Measurements from ENCODE around the gene FAM163B.

DNA sequence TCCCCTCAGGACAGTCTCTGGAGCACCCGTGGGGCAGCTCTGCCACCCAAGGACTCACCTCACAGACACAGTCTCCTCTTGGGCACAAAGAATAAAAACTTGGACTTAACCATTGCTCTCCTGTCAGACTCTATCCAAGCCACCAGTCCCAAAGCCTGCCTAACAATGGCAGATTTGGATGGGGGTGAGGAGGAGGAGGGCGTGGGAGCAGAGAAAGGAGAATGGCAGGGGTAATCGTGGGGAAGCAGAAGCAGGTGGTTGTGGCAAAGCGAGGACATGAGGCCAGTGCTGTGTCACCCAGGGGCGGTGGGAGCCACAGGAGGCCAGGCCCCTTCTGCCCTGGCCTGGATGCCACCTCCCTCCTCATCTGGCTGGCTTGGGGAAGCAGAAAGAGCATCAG, 5.5 kb upstream of the FAM163B start:
- TF ChIP-seq, protein P1, sequence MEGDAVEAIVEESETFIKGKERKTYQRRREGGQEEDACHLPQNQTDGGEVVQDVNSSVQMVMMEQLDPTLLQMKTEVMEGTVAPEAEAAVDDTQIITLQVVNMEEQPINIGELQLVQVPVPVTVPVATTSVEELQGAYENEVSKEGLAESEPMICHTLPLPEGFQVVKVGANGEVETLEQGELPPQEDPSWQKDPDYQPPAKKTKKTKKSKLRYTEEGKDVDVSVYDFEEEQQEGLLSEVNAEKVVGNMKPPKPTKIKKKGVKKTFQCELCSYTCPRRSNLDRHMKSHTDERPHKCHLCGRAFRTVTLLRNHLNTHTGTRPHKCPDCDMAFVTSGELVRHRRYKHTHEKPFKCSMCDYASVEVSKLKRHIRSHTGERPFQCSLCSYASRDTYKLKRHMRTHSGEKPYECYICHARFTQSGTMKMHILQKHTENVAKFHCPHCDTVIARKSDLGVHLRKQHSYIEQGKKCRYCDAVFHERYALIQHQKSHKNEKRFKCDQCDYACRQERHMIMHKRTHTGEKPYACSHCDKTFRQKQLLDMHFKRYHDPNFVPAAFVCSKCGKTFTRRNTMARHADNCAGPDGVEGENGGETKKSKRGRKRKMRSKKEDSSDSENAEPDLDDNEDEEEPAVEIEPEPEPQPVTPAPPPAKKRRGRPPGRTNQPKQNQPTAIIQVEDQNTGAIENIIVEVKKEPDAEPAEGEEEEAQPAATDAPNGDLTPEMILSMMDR (IDR thresholded peaks at IDR 0.05): no peak
- no peak for TF ChIP-seq POLR2A (IDR thresholded peaks at IDR 0.05)
